ENCODE results near the gene PNPLA3. TPM values are rescaled to one million over a fixed set of nuclear protein-coding genes. Genes with fewer than 3 reads are reported as not detected.

The PNPLA3 gene
- total and polyA plus RNA-seq, 2 of the 4 experiments (the other 2 are of a cell fraction) = 3.6 to 7.5 TPM

GRCh38 chr22:43923631-43924464 is at the start of gene PNPLA3 (continued):
- no peak for TF ChIP-seq USF2 (IDR thresholded peaks at IDR 0.05; ENCODE audit: low read depth, low read length)
- peak; percentile 23; the same call in 1 of the 2 replicates for TF ChIP-seq CTCF (conservative IDR thresholded peaks at IDR 0.05; ENCODE audit: low read depth, low read length)
